DMS53 (cell line): Measurements from ENCODE around the gene CLDN18.
A peak's percentile ranks its signal among the peaks of the same experiment; 100 is the strongest.

Experiments
- DNase-seq: peaks from one replicate; lab custom pipeline; 2025; lab: John Stamatoyannopoulos, UW

CLDN18 gene

GRCh38 chr3:138009476-138010272 lies at the start of gene CLDN18:
TSS of gene CLDN18 (plus strand) at chr3:138010165. CDS start at chr3:138010226, 61 bp downstream.
- DNase-seq = no peak

- no peak for DNase-seq
Observed at GRCh38 chr3:137962251-137962650, 47.7 kb upstream of the CLDN18 start.

- DNase-seq = no peak
Observed at GRCh38 chr3:137963463-137963862, 46.5 kb upstream of the CLDN18 start.

GRCh38 chr3:137970914-137971831 lies 38.8 kb upstream of the CLDN18 start:
- peak; percentile 90 for DNase-seq

GRCh38 chr3:137972396-137972795 lies 37.6 kb upstream of the CLDN18 start:
- DNase-seq = no peak

- DNase-seq = no peak
Observed at GRCh38 chr3:137978328-137978727, 31.6 kb upstream of the CLDN18 start.

GRCh38 chr3:137987723-137988122 lies 22.2 kb upstream of the CLDN18 start:
- DNase-seq = peak; percentile 53

GRCh38 chr3:137988152-137988551 lies 21.8 kb upstream of the CLDN18 start:
- peak; percentile 93 for DNase-seq

- peak; percentile 36 for DNase-seq
Observed at GRCh38 chr3:137988982-137989381, 21.0 kb upstream of the CLDN18 start.

- DNase-seq = peak; percentile 21
Observed at GRCh38 chr3:137990427-137990826, 19.5 kb upstream of the CLDN18 start.

- DNase-seq = no peak
Observed at GRCh38 chr3:137992592-137992991, 17.4 kb upstream of the CLDN18 start.

- peak; percentile 55 for DNase-seq
Observed at GRCh38 chr3:137998121-137999042, 11.6 kb upstream of the CLDN18 start.

- DNase-seq = no peak
Observed at GRCh38 chr3:138003069-138003468, 6.9 kb upstream of the CLDN18 start.

GRCh38 chr3:138005627-138006026 lies 4.3 kb upstream of the CLDN18 start:
- no peak for DNase-seq

GRCh38 chr3:138007898-138008297 lies 2.1 kb upstream of the CLDN18 start:
- no peak for DNase-seq

- no peak for DNase-seq
Observed at GRCh38 chr3:138010273-138010590, 267 bp downstream of the CLDN18 start.

- no peak for DNase-seq
Observed at GRCh38 chr3:138011722-138012121, 1.8 kb downstream of the CLDN18 start.

- DNase-seq = no peak
Observed at GRCh38 chr3:138012526-138012925, 2.6 kb downstream of the CLDN18 start.

GRCh38 chr3:138016065-138016464 lies 6.1 kb downstream of the CLDN18 start:
- DNase-seq = no peak

GRCh38 chr3:138019281-138020069 lies 9.5 kb downstream of the CLDN18 start:
- DNase-seq = peak; percentile 2

GRCh38 chr3:138023754-138024153 lies 13.8 kb downstream of the CLDN18 start:
- DNase-seq = no peak
